GM19193 (cell line): ENCODE results near the gene EEF1G.
A peak's percentile ranks its signal among the peaks of the same experiment; 100 is the strongest.

Experiments used
- POLR2A ChIP-seq: IDR thresholded peaks from 4 replicates; pipeline ENCODE4 v1.6.1; 2011; ENCODE audit not compliant: insufficient read depth, insufficient read length; ENCODE audit errors: extremely low read depth

Gene EEF1G

DNA sequence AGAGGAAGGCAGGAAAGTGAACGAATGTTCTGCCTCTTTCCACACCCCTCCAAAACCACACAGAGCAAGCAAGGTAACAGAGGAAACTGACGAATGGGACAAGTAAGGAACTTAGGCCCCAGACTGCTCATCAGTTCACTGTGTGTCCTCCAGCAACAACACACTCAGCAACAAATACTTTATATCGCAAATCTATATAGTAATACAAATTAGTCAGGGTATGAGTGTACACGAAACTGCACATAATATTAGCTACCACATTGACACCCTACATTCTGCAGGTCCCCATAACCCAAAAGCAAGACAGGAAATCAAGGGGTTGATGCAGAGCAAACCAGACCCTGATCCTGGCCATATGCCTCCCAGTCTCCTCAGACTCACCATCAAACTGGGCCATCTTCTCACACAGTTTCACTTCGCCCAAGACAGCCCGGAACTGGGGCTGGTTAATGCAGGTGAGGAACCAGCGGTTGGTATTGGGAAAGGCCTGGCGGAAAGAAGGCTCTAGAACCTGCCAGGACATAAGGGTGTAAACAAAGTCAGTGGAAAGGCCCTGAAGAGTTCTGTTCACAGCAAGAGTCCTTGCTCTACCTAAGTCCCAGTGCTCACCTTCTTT lies 6.6 kb downstream of the EEF1G start:
- TF ChIP-seq POLR2A: no peak

DNA sequence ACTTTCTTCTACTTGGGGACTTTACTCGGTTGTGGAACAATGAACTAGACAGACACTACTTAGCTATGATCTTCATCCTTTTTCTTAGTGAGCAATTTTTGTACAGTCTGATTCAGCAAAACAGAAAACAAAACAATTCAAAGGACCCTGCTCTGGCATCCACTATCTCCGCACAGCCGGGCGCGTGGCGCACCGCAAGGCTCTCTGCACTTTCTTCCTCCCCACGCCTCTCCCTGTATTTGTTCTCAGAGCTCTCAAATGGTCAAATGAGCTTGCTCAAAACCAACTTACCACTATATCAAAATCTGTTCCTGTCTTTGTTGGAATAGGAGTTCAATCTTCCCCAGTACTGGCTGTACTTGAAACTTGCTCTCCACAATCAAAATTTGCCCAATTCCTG lies 7.4 kb downstream of the EEF1G start:
- no peak for TF ChIP-seq POLR2A

DNA sequence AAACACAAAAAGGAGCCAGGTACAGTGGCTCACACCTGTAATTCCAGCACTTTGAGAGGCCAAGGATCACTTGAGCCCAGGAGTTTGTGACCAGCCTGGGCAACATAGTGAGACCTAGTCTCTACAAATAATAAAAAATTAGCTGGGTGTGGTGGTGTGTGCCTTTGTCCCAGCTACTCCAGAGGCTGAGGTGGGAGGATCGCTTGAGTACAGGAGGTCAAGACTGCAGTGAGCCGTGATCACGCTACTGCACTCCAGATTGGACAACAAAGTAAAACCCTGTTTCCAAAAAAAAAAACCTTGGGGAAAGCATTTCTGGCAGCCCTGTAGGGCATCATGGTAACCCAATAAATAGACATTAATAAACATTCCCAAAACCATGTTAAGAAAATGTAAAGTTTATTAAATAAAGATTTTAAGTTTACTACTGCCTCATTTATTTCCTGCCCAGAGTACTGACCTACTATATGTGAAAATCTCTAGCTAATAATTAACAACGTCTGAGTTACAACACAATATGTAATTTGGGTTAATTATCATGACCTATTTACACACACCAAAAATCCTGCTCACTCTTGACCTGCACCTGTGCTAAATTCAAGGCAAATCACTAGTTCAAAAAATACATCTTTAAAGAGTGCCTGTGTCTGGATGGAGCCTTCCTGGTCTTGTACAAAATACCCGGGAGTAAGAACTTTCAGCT lies 8.4 kb downstream of the EEF1G start:
- TF ChIP-seq POLR2A: no peak

DNA sequence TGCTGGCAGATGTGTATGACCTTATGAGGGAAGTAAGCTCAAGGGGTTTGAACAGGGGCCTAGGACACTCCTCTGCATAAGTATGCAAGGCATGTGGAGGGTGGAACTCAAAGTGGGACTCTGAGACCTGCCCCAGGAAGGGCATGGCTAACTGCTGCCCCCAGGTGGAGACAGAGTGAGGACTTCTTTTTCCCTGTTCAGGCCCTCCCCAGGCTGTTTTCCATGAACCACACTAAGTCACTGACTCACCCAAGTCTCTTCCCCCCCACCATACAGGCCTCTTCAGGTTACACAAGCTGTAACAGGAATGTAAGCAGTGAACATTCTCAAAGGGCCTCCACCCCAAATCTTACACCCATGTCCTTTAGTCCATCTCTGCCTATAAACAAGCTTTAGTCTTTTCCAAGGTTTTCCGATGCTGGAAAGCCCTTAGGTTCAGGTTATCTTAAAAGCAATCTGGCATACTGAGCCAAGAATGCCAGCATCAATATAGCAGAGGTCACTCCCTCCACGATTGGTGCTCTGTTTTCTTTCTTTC lies 13.1 kb downstream of the EEF1G start:
- no peak for TF ChIP-seq POLR2A

DNA sequence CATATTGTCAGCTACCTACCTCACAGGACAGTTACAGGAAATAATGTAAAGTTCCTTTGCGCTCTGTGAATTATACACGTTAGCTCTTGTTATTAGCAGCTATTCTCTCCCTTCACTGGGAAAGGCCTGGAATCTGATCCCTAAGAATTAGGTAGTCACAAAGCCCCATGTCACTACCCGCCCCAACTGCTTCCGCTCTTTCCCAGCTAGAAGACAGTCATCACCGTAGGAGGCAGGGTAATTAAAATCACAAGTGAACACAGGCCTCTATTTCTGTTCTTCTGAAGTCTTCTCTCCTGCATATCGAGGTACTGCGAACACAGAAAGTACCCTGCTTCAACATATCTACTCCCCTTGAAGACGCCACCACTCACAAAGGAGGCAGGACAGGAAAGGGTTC lies 14.5 kb downstream of the EEF1G start:
- TF ChIP-seq POLR2A: no peak

GRCh38 chr11:62558669-62559068 lies 15.0 kb downstream of the EEF1G start:
- no peak for TF ChIP-seq POLR2A

- TF ChIP-seq POLR2A: no peak
These were observed 16.6 kb downstream of the EEF1G start for GRCh38 chr11:62556875-62557631.

DNA sequence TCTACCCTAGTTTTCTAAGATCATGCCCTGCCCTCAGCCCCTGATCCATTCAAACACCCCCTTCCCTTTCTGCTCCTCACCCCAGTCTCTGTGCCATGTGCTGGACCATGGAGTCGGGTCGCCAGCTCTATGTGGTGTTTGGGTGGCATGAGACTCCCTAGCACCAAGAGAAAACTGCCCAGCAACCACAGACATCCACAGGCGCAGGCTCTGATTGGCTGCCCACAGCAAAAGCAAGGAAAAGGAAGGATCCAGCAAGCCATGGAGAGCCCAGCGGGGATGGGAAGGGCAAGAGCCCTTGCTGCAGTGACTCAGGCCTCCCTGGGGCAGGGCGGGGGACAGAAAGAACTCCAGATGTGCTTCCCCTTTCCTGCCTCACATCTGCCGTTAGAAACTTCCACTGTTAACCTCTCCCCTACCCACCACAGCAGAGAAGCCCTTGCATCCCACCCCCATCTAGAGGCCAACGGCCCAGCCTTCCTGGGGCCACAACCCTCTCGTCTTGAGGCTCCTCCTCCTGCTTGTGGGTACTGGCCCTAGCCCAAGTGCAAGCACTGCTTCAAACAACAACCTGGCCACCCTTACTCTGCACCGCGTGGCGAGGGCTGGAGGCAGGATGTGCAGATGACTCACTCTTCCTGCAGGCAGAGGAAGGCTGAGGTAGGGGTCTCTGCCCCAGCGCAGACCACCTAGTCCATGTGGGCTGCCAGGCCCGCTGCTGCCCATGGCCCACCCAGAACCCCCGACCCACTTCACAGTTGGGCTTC lies 17.4 kb downstream of the EEF1G start:
- TF ChIP-seq POLR2A: peak; percentile 44

- peak; percentile 40 for TF ChIP-seq POLR2A
These were observed 18.1 kb downstream of the EEF1G start for GRCh38 chr11:62555464-62556107.

- no peak for TF ChIP-seq POLR2A
These were observed 19.1 kb downstream of the EEF1G start for GRCh38 chr11:62554387-62555167.

DNA sequence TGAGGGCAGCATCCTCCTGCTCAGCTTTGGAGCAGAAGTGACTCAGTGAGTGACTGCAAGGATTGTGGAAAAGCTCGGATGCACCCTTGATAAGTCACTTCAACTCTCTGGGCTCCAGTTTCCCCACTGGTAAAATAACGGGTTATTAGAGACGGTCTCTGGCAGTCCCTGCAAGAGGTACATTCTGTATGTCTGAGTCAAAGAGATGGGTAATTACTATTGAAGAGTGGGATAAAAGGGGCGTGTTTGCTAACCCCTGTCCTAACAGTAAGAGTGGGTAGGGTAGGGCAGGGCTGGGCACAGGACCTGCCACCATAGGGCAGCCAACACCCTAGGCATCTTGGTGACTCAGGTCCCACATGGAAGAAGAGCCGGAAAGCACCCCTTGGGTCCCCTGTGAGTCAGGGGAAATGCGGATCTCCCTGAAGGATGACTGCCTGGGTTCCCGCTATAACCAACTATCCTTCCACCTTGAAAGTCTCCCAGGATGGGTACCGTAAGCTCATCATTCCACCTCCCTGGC lies 19.8 kb downstream of the EEF1G start:
- no peak for TF ChIP-seq POLR2A

DNA sequence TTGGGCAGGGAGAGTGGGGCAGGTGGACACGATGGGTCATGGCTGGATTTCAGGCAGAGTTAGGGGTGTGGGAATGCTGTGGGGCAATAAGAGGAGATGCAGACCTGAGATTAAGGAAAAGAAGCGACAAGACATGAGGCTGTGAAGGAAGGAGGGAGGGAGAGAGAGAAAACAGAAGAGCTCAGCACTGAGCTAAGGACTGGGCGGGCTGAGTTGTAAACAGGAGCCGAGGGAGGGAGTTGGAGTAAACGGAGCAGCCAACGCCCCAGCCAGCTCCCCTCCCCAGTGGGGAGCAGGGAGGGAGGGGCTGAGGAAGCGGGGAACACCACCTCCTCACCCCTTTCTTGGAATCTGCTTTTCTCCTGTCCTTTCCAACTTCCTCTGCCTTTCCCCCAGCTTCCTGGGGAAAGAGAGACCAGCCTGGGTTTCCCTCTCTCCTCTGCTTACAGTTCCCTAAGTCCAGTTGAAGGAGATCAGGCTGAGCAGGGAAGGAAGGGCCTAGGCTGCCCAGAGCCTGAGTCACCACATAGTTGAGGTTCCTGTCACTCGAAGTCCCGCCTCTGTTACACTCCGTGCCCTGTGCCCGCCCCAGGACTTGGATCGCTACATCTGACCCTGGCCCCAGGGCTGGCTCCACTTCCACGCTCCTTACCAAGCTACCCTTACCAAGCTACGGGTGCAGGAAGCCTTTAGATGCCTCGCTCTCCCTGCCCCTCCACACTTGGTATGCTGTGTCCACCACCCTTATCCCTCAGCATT lies 20.4 kb downstream of the EEF1G start:
- no peak for TF ChIP-seq POLR2A
